Measurements from ENCODE around the gene PRIMA1. TPM values are rescaled to one million over a fixed set of nuclear protein-coding genes. Genes with fewer than 3 reads are reported as not detected.
A peak's percentile ranks its signal among the peaks of the same experiment; 100 is the strongest.

The PRIMA1 gene
- polyA plus RNA-seq, 3 donors: not detected

GRCh38 chr14:93688820-93689219, 99.5 kb downstream of the PRIMA1 start:
- H3K27me3 ChIP-seq (ENCODE audit: control insufficient read depth in 2 of 2, insufficient read depth in 2 of 2, low read length in 2 of 2): peaks cover 0 to 9% of the 10 kb centered on the region in 2 donors
- no peak overlapping the region for H3K27ac ChIP-seq (ENCODE audit: low read depth in 1 of 2, low read length in 2 of 2)
- Mint-ChIP-seq H3K9me3 (peaks cover 0 to 5% (median 0%) of the 10 kb centered on the region in 7 donors), H3K4me3 (no peak overlapping the region), H3K36me3 (no peaks in the 10 kb centered on the region), H3K4me1 (no peaks in the 10 kb centered on the region), H3K27me3 (ENCODE audit: low read depth in 3 of 3) (peaks cover 4 to 27% (median 15%) of the 10 kb centered on the region in 3 donors), H3K27ac (no peak overlapping the region)
- no peak overlapping the region for H2AFZ ChIP-seq (ENCODE audit: insufficient read depth, low read depth, low read length, poor library complexity, severe bottlenecking)
- no peaks in the 10 kb centered on the region for H3K79me2 ChIP-seq (ENCODE audit: insufficient read depth, low read length)
- no CpG with 5 or more reads among the region's 4 CpGs for whole genome bisulfite sequencing (ENCODE audit: insufficient coverage)
- no peak for TF ChIP-seq CTCF (IDR thresholded peaks at IDR 0.05)
- no peak for DNase-seq
- intact Hi-C loops (cut with micrococcal nuclease): no loop called here
- no peak overlapping the region for H3K4me2 ChIP-seq (replicated peaks; ENCODE audit: extremely low read depth, low read length, poor library complexity, severe bottlenecking)
- no peaks in the 10 kb centered on the region for H3K9me3 ChIP-seq (replicated peaks in 1 of 2; ENCODE audit: control insufficient read depth in 1 of 2, insufficient read depth in 1 of 2, low read length in 2 of 2)
- H3K9ac ChIP-seq (ENCODE audit: insufficient read depth, low read length, poor library complexity, severe bottlenecking): no peak overlapping the region
- no peaks in the 10 kb centered on the region for H3K4me1 ChIP-seq (ENCODE audit: control insufficient read depth in 1 of 2, insufficient read depth in 2 of 2, low read length in 2 of 2)
- no peaks in the 10 kb centered on the region for H4K20me1 ChIP-seq (ENCODE audit: insufficient read depth, low read length)
- H3K36me3 ChIP-seq (replicated peaks in 1 of 2; ENCODE audit: control insufficient read depth in 1 of 2, insufficient read depth in 2 of 2, low read length in 2 of 2): no peaks in the 10 kb centered on the region
- H3K4me3 ChIP-seq (replicated peaks in 1 of 3; ENCODE audit: low read depth in 2 of 3, low read length in 3 of 3): no peak overlapping the region

GRCh38 chr14:93688239-93688666, 100.0 kb downstream of the PRIMA1 start:
- no peak overlapping the region for H3K27ac ChIP-seq (ENCODE audit: low read depth in 1 of 2, low read length in 2 of 2)
- no peaks in the 10 kb centered on the region for H4K20me1 ChIP-seq (ENCODE audit: insufficient read depth, low read length)
- intact Hi-C loops (cut with micrococcal nuclease): no loop called here
- Mint-ChIP-seq H3K9me3 (peaks cover 0 to 7% (median 2%) of the 10 kb centered on the region in 7 donors), H3K27me3 (ENCODE audit: low read depth in 3 of 3) (peaks cover 4 to 27% (median 15%) of the 10 kb centered on the region in 3 donors), H3K4me3 (peak overlapping the region in 1 of 2 donors; percentile 15), H3K4me1 (no peaks in the 10 kb centered on the region), H3K36me3 (no peaks in the 10 kb centered on the region), H3K27ac (no peak overlapping the region)
- WGBS (ENCODE audit: insufficient coverage): 26% methylated on average over 3 of the region's 5 CpGs
- no peaks in the 10 kb centered on the region for H3K79me2 ChIP-seq (ENCODE audit: insufficient read depth, low read length)
- H2AFZ ChIP-seq (ENCODE audit: insufficient read depth, low read depth, low read length, poor library complexity, severe bottlenecking): no peak overlapping the region
- no peaks in the 10 kb centered on the region for H3K4me1 ChIP-seq (ENCODE audit: control insufficient read depth in 1 of 2, insufficient read depth in 2 of 2, low read length in 2 of 2)
- no peak for DNase-seq
- no peak for TF ChIP-seq CTCF (IDR thresholded peaks at IDR 0.05)
- no peaks in the 10 kb centered on the region for H3K36me3 ChIP-seq (replicated peaks in 1 of 2; ENCODE audit: control insufficient read depth in 1 of 2, insufficient read depth in 2 of 2, low read length in 2 of 2)
- no peaks in the 10 kb centered on the region for H3K9me3 ChIP-seq (replicated peaks in 1 of 2; ENCODE audit: control insufficient read depth in 1 of 2, insufficient read depth in 1 of 2, low read length in 2 of 2)
- H3K4me3 ChIP-seq (replicated peaks in 1 of 3; ENCODE audit: low read depth in 2 of 3, low read length in 3 of 3): no peak overlapping the region
- H3K27me3 ChIP-seq (ENCODE audit: control insufficient read depth in 2 of 2, insufficient read depth in 2 of 2, low read length in 2 of 2): peaks cover 0 to 9% of the 10 kb centered on the region in 2 donors
- no peak overlapping the region for H3K9ac ChIP-seq (ENCODE audit: insufficient read depth, low read length, poor library complexity, severe bottlenecking)
- H3K4me2 ChIP-seq (replicated peaks; ENCODE audit: extremely low read depth, low read length, poor library complexity, severe bottlenecking): no peak overlapping the region
